ENCODE results near the gene TIAM2.

GRCh38 chr6:155013457-155013876 is 18.4 kb downstream of the TIAM2 start:
- no peak for TF ChIP-seq CTCF (IDR thresholded peaks at IDR 0.05)
- no peak for TF ChIP-seq POLR2A (IDR thresholded peaks at IDR 0.05)

All from upper lobe of left lung (tissue), 4 donors.